OCI-LY3 (cell line): ENCODE results near the gene NLGN2.

Source experiments
- H2AFZ ChIP-seq: fragments of 200-600, 300-600 bp; shearing (Covaris generic); 2 replicates; pipeline ENCODE4 v1.6.0; 2014; ENCODE audit warnings: antibody characterized with exemption, low read depth, low read length
- H3K27ac ChIP-seq: fragments of 200-600, 300-600 bp; sonication (generic); 2 replicates; pipeline ENCODE4 v1.5.1; 2014; ENCODE audit warnings: mild to moderate bottlenecking, low read length, moderate library complexity, mixed read lengths
- H3K27me3 ChIP-seq: fragments of 200-600, 300-600 bp; sonication (generic); 2 replicates; pipeline ENCODE4 v1.6.1; 2014; ENCODE audit warnings: low read depth, low read length, mixed read lengths
- H3K36me3 ChIP-seq: fragments of 200-600, 300-600 bp; sonication (generic); replicated peaks from 2 replicates; pipeline ENCODE3; 2014; ENCODE audit warnings: low read depth, low read length, mixed read lengths
- H3K4me1 ChIP-seq: fragments of 300-600, 200-600 bp; sonication (generic); 2 replicates; pipeline ENCODE4 v1.6.1; 2014; ENCODE audit warnings: low read length, mixed read lengths
- H3K4me2 ChIP-seq: fragments of 200-600, 300-600 bp; sonication (generic); 2 replicates; pipeline ENCODE4 v1.6.1; 2014; ENCODE audit warnings: low read length, mixed read lengths
- H3K4me3 ChIP-seq: fragments of 300-600, 200-600 bp; sonication (generic); 2 replicates; pipeline ENCODE4 v1.5.1; 2014; ENCODE audit warnings: antibody characterized with exemption, mild to moderate bottlenecking, low read length, moderate library complexity
- H3K79me2 ChIP-seq: fragments of 300-600, 200-600 bp; shearing (Covaris generic); 2 replicates; pipeline ENCODE4 v1.6.1; 2014; ENCODE audit warnings: mild to moderate bottlenecking, low read length, mixed read lengths
- H3K9ac ChIP-seq: fragments of 300-600, 200-600 bp; shearing (Covaris generic); 2 replicates; pipeline ENCODE4 v1.6.0; 2014; ENCODE audit warnings: mild to moderate bottlenecking, low read length, moderate library complexity
- H3K9me3 ChIP-seq: fragments of 200-600, 300-600 bp; shearing (Covaris generic); 2 replicates; pipeline ENCODE4 v1.6.1; 2014; ENCODE audit warnings: low read length, mixed read lengths; ENCODE audit not compliant: insufficient read depth
- H4K20me1 ChIP-seq: fragments of 200-600, 300-600 bp; sonication (generic); 2 replicates; pipeline ENCODE4 v1.6.1; 2016; ENCODE audit warnings: low read length, mixed read lengths; ENCODE audit not compliant: insufficient read depth
- CTCF ChIP-seq: fragments of 200-600, 300-600 bp; sonication (generic); IDR thresholded peaks from 2 replicates; pipeline ENCODE4 v1.5.1; 2014; ENCODE audit warnings: antibody characterized with exemption, low read length, low read depth
- EZH2phosphoT487 ChIP-seq: fragments of 200-600 bp; shearing (Covaris generic); IDR thresholded peaks from 2 replicates; pipeline ENCODE4 v1.6.1; 2018; ENCODE audit warnings: antibody characterized with exemption, mixed run types, low read depth

The NLGN2 gene

GRCh38 chr17:7389924-7390910 is 17.4 kb upstream of the NLGN2 start:
- H3K27me3 ChIP-seq = no peaks in the 10 kb centered on the region
- no peak overlapping the region for H2AFZ ChIP-seq
- no peaks in the 10 kb centered on the region for H3K79me2 ChIP-seq
- peaks cover 7% of the 10 kb centered on the region; the same call in 1 of the 2 replicates for H3K4me1 ChIP-seq
- H3K4me3 ChIP-seq = no peak overlapping the region
- no peaks in the 10 kb centered on the region for H3K36me3 ChIP-seq
- H3K4me2 ChIP-seq = no peak overlapping the region
- no peaks in the 10 kb centered on the region for H3K9me3 ChIP-seq
- no peak overlapping the region for H3K9ac ChIP-seq
- H3K27ac ChIP-seq = no peak overlapping the region
- H4K20me1 ChIP-seq = no peaks in the 10 kb centered on the region
- no peak for TF ChIP-seq EZH2phosphoT487
- no peak for TF ChIP-seq CTCF

GRCh38 chr17:7391307-7391706 is 16.3 kb upstream of the NLGN2 start:
- no peak overlapping the region for H3K4me2 ChIP-seq
- no peaks in the 10 kb centered on the region for H3K79me2 ChIP-seq
- H4K20me1 ChIP-seq = no peaks in the 10 kb centered on the region
- no peak overlapping the region for H2AFZ ChIP-seq
- no peak overlapping the region for H3K9ac ChIP-seq
- H3K36me3 ChIP-seq = no peaks in the 10 kb centered on the region
- H3K4me3 ChIP-seq = no peak overlapping the region
- H3K27me3 ChIP-seq = no peaks in the 10 kb centered on the region
- no peak for TF ChIP-seq CTCF
- TF ChIP-seq EZH2phosphoT487 = no peak
- no peaks in the 10 kb centered on the region for H3K9me3 ChIP-seq
- H3K4me1 ChIP-seq = peaks cover 7% of the 10 kb centered on the region; the same call in 1 of the 2 replicates
- no peak overlapping the region for H3K27ac ChIP-seq

GRCh38 chr17:7392696-7393612 is 14.7 kb upstream of the NLGN2 start:
- Histone ChIP-seq H2AFZ (no peak overlapping the region), H3K79me2 (no peaks in the 10 kb centered on the region), H3K4me3 (peak overlapping the region; percentile 82), H4K20me1 (no peaks in the 10 kb centered on the region), H3K27ac (no peak overlapping the region), H3K4me2 (peak overlapping the region; percentile 88), H3K36me3 (no peaks in the 10 kb centered on the region), H3K4me1 (peaks cover 7% of the 10 kb centered on the region; the same call in 1 of the 2 replicates), H3K9me3 (no peaks in the 10 kb centered on the region), H3K27me3 (no peaks in the 10 kb centered on the region), H3K9ac (peak overlapping the region; percentile 71)
- TF ChIP-seq CTCF (no peak), EZH2phosphoT487 (no peak)
